Muscle of leg (tissue), 11 donors: ENCODE results near the gene SOX3. TPM values are rescaled to one million over a fixed set of nuclear protein-coding genes. Genes with fewer than 3 reads are reported as not detected.

Source experiments
- DNase-seq: peaks from one replicate; pipeline ENCODE4 v3.0.0; 2013
- H3K27ac ChIP-seq: one replicate; pipeline ENCODE4 v1.5.1; 2013; ENCODE audit warnings: mild to moderate bottlenecking, low read length, control low read depth
- H3K27me3 ChIP-seq: one replicate; pipeline ENCODE4 v1.6.1; 2013; ENCODE audit warnings: low read length; ENCODE audit not compliant: control insufficient read depth, insufficient read depth
- H3K36me3 ChIP-seq: one replicate; pipeline ENCODE4 v1.6.1; 2013; ENCODE audit warnings: low read length; ENCODE audit not compliant: control insufficient read depth, insufficient read depth
- H3K4me1 ChIP-seq: one replicate; pipeline ENCODE4 v1.6.1; 2013; ENCODE audit warnings: low read length; ENCODE audit not compliant: control insufficient read depth, insufficient read depth
- H3K4me3 ChIP-seq: one replicate; pipeline ENCODE4 v1.5.1; 2013; ENCODE audit warnings: low read length, control low read depth
- H3K9me3 ChIP-seq: replicated peaks from 2 replicates; pipeline ENCODE4 v1.6.1; 2013; ENCODE audit warnings: low read depth, low read length; ENCODE audit not compliant: control insufficient read depth
- WGBS: methylation state at CpG from one replicate; pipeline ENCODE4 v1.1.5; 2013; ENCODE audit warnings: missing lambda C conversion rate; ENCODE audit not compliant: insufficient coverage; 5-methylcytosine and 5-hydroxymethylcytosine counted together
- polyA plus RNA-seq, 8 donors: library from polyadenylated mRNA; unstranded; fragments of 120-200 nt; gene quantifications; one replicate each; pipeline versions ENCODE4 v1.2.1 to v1.2.3, GENCODE V29; 2013; ENCODE audit warnings: inconsistent platforms in 1 of 8, low replicate concordance in 1 of 8; ENCODE audit not compliant: insufficient read length in 8 of 8, insufficient read depth in 1 of 8
- total RNA-seq: library from RNA; stranded (reverse); fragments of 120-200 nt; gene quantifications from one replicate; pipeline ENCODE4 v1.2.4, GENCODE V29; 2013

Gene SOX3
- total and polyA plus RNA-seq, 9 donors, result 0.04 to 0.42 (median 0.16) TPM; not detected in 2

- peaks cover 74% of the 10 kb centered on the region for H3K27me3 ChIP-seq
- no peaks in the 10 kb centered on the region for H3K9me3 ChIP-seq
- no peak overlapping the region for H3K27ac ChIP-seq
- WGBS, result 20% methylated on average over 4 of the region's 13 CpGs
- no peak for DNase-seq
- peaks cover 23% of the 10 kb centered on the region for H3K4me1 ChIP-seq
- H3K4me3 ChIP-seq, result no peak overlapping the region
- no peaks in the 10 kb centered on the region for H3K36me3 ChIP-seq
These were observed 3.5 kb downstream of the SOX3 start for GRCh38 chrX:140501321-140501720.

GRCh38 chrX:140500441-140500840 lies 4.4 kb downstream of the SOX3 start:
- H3K27ac ChIP-seq, result no peak overlapping the region
- no peaks in the 10 kb centered on the region for H3K9me3 ChIP-seq
- peaks cover 14% of the 10 kb centered on the region for H3K4me1 ChIP-seq
- DNase-seq, result no peak
- no peak overlapping the region for H3K4me3 ChIP-seq
- peaks cover 65% of the 10 kb centered on the region for H3K27me3 ChIP-seq
- WGBS, result 0% methylated on average over 1 of the region's 9 CpGs
- H3K36me3 ChIP-seq, result no peaks in the 10 kb centered on the region

GRCh38 chrX:140495739-140496138 lies 9.1 kb downstream of the SOX3 start:
- H3K4me3 ChIP-seq, result no peak overlapping the region
- no peaks in the 10 kb centered on the region for H3K36me3 ChIP-seq
- no CpG with 5 or more reads among the region's 1 CpG for WGBS
- no peak for DNase-seq
- H3K4me1 ChIP-seq, result no peaks in the 10 kb centered on the region
- H3K9me3 ChIP-seq, result no peaks in the 10 kb centered on the region
- H3K27ac ChIP-seq, result no peak overlapping the region
- H3K27me3 ChIP-seq, result peaks cover 36% of the 10 kb centered on the region

DNA sequence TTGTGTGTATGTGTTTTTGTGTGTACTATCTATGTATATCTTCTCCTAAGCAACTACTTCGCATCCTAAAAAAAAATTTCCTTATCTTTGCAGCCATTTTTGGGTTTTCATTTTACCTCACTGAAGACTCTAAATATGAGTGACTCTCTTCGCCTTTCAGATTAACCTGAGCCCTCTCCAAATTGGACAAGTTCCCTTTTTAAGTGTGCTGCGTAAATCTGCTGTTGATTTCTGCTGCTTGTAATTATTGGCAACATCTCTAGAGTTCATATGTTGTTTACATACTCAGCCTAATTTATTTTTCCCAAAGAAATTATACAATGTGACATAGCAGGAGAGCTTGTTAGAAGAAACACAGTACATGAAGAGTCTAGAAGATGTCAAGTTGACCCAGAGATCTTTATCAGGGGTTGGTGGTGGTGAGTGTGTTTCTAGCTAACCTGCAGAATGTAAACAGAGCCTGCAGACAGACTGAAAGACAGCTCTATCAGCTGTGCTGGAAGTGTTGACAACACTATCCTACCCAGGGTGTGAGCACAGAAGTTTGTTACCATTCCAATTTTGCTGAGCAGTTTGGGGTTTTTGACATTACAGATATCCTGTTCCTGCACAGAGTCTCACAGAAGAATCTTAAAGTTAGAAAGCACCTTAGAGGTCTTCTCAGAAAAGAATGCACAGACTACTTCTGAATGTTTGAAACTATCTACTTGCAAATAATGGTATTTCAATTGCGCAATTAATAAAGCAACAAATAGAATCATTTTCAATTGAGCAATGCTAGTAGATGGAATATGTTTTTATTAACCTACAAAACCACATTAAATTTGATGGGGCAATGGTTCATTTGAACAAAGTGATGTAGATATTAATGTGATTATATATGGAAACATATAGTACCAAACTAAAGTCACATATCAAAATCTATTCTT lies 12.5 kb downstream of the SOX3 start:
- no CpG with 5 or more reads among the region's 4 CpGs for WGBS
- H3K36me3 ChIP-seq, result no peaks in the 10 kb centered on the region
- H3K4me3 ChIP-seq, result no peak overlapping the region
- no peak for DNase-seq
- H3K9me3 ChIP-seq, result no peaks in the 10 kb centered on the region
- no peaks in the 10 kb centered on the region for H3K4me1 ChIP-seq
- no peak overlapping the region for H3K27ac ChIP-seq
- H3K27me3 ChIP-seq, result peaks cover 17% of the 10 kb centered on the region

DNA sequence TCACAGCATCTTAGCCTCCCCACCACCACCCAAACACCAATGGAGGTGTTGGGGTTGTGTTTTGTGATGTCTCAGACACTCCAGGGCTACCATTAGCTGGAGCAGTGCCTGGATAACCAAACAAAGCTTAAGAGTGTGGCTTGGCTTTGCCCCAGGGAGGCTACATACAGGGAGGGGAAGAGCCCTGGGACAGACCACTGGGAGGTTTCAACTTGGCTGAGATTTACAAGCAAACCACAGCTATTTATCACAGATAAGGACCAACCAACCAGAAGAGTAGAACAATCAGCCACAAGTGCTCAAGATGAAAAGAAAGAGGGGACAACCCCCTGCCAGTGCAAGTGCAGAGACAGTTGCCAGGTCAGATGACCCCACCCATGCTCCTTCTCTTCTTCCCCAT lies 24.1 kb downstream of the SOX3 start:
- peaks cover 6% of the 10 kb centered on the region for H3K27me3 ChIP-seq
- no peak for DNase-seq
- no peaks in the 10 kb centered on the region for H3K4me1 ChIP-seq
- H3K4me3 ChIP-seq, result no peak overlapping the region
- H3K36me3 ChIP-seq, result no peaks in the 10 kb centered on the region
- H3K9me3 ChIP-seq, result no peaks in the 10 kb centered on the region
- H3K27ac ChIP-seq, result no peak overlapping the region

GRCh38 chrX:140477987-140478386 lies 26.9 kb downstream of the SOX3 start:
- Histone ChIP-seq H3K36me3 (no peaks in the 10 kb centered on the region), H3K27ac (no peak overlapping the region), H3K27me3 (peaks cover 6% of the 10 kb centered on the region), H3K9me3 (peaks cover 6% of the 10 kb centered on the region), H3K4me1 (no peaks in the 10 kb centered on the region), H3K4me3 (no peak overlapping the region)
- DNase-seq, result no peak

GRCh38 chrX:140475025-140475424 lies 29.8 kb downstream of the SOX3 start:
- no peak for DNase-seq
- H3K4me1 ChIP-seq, result no peaks in the 10 kb centered on the region
- H3K9me3 ChIP-seq, result peaks cover 6% of the 10 kb centered on the region
- H3K36me3 ChIP-seq, result no peaks in the 10 kb centered on the region
- no peak overlapping the region for H3K27ac ChIP-seq
- no peak overlapping the region for H3K4me3 ChIP-seq
- H3K27me3 ChIP-seq, result peaks cover 2% of the 10 kb centered on the region

DNA sequence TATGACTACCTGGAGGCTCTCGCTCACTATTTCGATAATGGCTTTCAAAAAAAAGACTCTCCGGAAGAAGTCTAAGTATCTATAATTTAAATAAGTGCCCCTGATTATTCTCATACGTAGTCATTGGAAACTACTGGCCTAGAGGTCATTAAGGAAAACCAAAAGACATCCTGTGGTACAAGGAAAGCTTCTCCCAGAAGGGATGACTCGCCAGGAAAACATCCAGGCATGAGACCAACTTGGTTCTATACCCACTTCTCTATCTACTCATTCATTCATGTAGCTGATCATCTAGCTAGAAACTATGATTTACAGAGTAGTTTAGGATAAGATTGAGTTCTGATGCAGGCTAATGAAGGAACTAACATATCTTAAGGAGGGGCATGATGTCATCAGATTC lies 37.7 kb downstream of the SOX3 start:
- WGBS, result no CpG with 5 or more reads among the region's 5 CpGs
- no peaks in the 10 kb centered on the region for H3K4me1 ChIP-seq
- peaks cover 4% of the 10 kb centered on the region for H3K27me3 ChIP-seq
- no peaks in the 10 kb centered on the region for H3K36me3 ChIP-seq
- no peak for DNase-seq
- no peaks in the 10 kb centered on the region for H3K9me3 ChIP-seq
- H3K27ac ChIP-seq, result no peak overlapping the region
- H3K4me3 ChIP-seq, result no peak overlapping the region

Other genes with a start within 250 kb of the SOX3 start
- 62.0 TPM for gene LINC00632, start 204.7 kb upstream of the SOX3 start, total RNA-seq
- gene LINC00632, start 204.7 kb upstream of the SOX3 start, polyA plus RNA-seq, result 100 to 1,000 TPM in 1 of 8 donors, 10 to 100 TPM in 3, 1 to 10 TPM in 4; 7.5 to 113 (median 10.3) TPM